Stimulated activated naive CD8-positive, alpha-beta T cell treated with anti-CD3 and anti-CD28 coated beads, Interleukin-15, amount 100 ng/mL, for 72 hours (primary cell): ENCODE measurements around the gene FMNL2.
"Not testable (repeated sequence)": the region's sequence is repeated elsewhere in the genome, so short reads cannot be mapped to it uniquely, and the experiment has no call there.

ENCODE experiments used
- ATAC-seq: fragments of 150-1000 bp; cut with Tn5 transposase; 2 replicates; pipeline ENCODE4 v1.10.0; 2021; ENCODE audit warnings: mild to moderate bottlenecking, moderate library complexity
- DNase-seq, 2 donors: peaks; one replicate each; pipeline ENCODE4 v3.0.0; 2021 to 2022
- H3K27ac Mint-ChIP-seq, 2 donors: one replicate each; pipeline ENCODE4 v1.8.0; 2022; ENCODE audit warnings: mild to moderate bottlenecking in 2 of 2, mixed read lengths in 2 of 2, moderate library complexity in 2 of 2
- H3K27me3 Mint-ChIP-seq: one replicate; pipeline ENCODE4 v1.8.0; 2022; ENCODE audit warnings: mixed read lengths
- H3K4me1 Mint-ChIP-seq: one replicate; pipeline ENCODE4 v1.8.0; 2022; ENCODE audit warnings: mild to moderate bottlenecking, mixed read lengths
- H3K4me3 Mint-ChIP-seq, 2 donors: one replicate each; pipeline ENCODE4 v1.8.0; 2022; ENCODE audit warnings: mild to moderate bottlenecking in 2 of 2, mixed read lengths in 2 of 2, moderate library complexity in 1 of 2
- H3K9me3 Mint-ChIP-seq, 2 donors: one replicate each; pipeline ENCODE4 v1.8.0; 2022; ENCODE audit warnings: mixed read lengths in 2 of 2

The FMNL2 gene

DNA sequence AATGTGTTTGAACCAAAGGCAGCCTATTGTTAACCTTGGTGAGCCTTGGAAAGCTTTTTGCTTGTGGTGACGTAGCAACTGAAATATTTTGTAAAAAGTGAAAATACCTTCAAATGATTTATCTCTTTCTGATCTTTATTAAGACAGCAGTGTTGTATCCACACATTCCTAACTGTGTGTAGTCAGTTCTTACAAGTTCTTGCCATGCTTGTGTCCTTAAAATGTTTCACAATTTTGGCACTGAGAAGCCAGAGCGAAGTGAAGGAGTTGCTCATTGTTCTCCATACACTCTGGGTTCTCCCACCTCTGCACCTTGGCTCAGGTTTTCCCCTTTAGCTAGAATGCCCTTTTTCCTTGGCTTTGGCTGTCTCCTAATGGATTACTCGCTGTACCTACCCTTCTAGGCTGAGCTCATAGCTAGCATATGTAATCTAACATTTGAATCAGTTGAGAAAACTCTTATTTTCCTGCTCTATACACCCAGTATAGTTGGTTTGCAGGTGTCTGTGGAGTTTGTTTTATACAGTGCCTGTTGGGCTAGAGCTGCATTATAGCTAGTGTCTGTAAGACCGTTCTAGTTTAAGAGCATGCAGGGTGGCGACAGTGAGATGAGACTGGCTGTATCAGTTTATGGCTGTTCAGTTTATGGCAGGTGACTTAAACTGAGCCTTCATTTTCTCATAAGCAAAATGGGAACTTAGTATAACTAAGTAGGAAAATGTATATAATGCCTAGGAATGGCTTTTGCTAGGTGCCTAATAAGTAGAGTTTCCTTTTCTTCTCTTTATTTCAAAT is 45.5 kb downstream of the FMNL2 start:
- DNase-seq = no peak
- Mint-ChIP-seq H3K9me3 (no peaks in the 10 kb centered on the region), H3K27ac (no peak overlapping the region), H3K4me3 (no peak overlapping the region), H3K4me1 (no peaks in the 10 kb centered on the region), H3K27me3 (peaks cover 7% of the 10 kb centered on the region)
- ATAC-seq = no peak

DNA sequence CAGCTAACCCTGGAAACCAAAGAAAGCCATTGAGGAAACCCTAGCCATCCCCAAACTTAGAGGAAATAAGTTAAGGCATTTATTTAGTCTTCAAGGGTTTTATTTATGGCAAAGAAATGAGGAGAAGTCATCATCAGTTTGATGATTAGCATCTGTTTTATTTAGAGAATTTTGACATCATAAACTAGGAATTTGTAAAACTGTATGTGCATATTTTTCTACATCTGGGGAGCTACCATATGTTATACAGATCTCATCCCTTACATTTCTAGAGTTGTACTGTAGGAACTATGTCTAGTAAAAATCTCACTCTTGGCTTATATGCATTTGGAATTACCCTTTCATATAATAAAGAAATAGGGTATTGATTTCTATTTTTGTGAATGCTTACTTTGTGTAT is 48.7 kb downstream of the FMNL2 start:
- Mint-ChIP-seq H3K9me3 (no peaks in the 10 kb centered on the region), H3K4me3 (no peak overlapping the region), H3K27me3 (peaks cover 3% of the 10 kb centered on the region), H3K27ac (no peak overlapping the region), H3K4me1 (no peaks in the 10 kb centered on the region)
- ATAC-seq (no peak), DNase-seq (no peak)

DNA sequence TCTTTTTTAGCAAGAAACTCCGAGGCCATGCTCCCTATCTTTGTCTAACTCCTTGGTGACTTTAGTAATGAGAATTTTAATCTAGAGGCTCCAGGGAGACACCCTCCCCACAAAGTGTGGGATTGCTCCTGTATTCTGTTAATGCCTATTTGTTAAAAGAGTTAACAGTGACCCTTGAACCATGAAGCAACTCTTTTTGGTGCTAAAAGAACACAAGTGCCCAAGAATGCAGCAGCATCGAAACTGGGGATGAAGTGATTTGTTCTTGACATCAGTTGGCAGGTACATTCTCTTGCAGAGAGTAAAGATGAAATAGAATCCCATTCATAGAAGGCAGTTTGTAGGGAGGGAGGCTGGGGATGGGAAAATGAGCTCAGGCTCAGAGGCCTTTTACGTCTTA is 50.0 kb downstream of the FMNL2 start:
- DNase-seq (no peak), ATAC-seq (no peak)
- no peak overlapping the region for H3K27ac Mint-ChIP-seq
- peaks cover 0 to 6% of the 10 kb centered on the region in 2 donors for H3K9me3 Mint-ChIP-seq
- H3K4me3 Mint-ChIP-seq = no peak overlapping the region
- H3K27me3 Mint-ChIP-seq = no peaks in the 10 kb centered on the region
- no peaks in the 10 kb centered on the region for H3K4me1 Mint-ChIP-seq

DNA sequence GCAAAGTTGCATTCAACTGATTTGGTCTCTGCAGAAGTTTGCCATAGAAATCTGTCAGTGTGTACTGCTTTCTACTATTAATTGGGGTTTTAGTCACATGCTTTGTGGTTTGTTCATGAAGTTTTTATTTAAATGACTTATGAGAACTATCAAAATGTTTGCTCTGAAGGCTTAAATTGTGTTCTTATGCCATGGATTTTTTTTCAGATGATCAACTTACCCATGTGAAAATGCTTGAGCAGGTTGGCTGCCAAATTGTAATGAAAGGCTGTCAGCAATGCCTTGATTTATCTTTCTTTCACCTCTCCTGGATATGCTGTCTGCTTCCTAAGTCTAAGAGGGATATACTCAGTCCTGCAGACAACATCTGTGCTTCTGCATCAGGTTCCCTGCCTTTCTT is 50.7 kb downstream of the FMNL2 start:
- no peaks in the 10 kb centered on the region for H3K4me1 Mint-ChIP-seq
- no peak overlapping the region for H3K27ac Mint-ChIP-seq
- DNase-seq (no peak), ATAC-seq (no peak)
- no peak overlapping the region for H3K4me3 Mint-ChIP-seq
- no peaks in the 10 kb centered on the region for H3K27me3 Mint-ChIP-seq
- peaks cover 0 to 8% of the 10 kb centered on the region in 2 donors for H3K9me3 Mint-ChIP-seq

DNA sequence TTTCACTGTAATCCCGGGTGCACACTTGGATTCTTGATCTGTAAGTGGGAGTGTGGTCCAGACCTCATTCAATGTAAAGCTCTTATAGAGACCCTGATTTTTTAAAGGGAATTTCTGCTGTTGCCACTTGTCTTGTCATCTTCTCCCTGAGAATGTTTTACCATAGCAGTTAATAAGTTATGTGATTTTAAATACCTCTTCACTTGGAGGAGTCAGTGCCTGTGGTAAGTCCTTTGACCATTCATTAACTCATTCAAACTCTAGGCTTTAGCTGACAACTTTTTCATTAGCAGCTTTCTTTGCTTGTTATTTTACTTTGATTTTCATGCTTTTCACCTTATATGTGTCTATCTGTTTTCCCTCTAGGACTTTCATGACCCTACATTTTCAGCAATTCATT is 51.3 kb downstream of the FMNL2 start:
- Mint-ChIP-seq H3K27ac (no peak overlapping the region), H3K4me1 (no peaks in the 10 kb centered on the region), H3K4me3 (no peak overlapping the region), H3K9me3 (peaks cover 0 to 8% of the 10 kb centered on the region in 2 donors), H3K27me3 (no peaks in the 10 kb centered on the region)
- DNase-seq = no peak
- ATAC-seq = no peak

DNA sequence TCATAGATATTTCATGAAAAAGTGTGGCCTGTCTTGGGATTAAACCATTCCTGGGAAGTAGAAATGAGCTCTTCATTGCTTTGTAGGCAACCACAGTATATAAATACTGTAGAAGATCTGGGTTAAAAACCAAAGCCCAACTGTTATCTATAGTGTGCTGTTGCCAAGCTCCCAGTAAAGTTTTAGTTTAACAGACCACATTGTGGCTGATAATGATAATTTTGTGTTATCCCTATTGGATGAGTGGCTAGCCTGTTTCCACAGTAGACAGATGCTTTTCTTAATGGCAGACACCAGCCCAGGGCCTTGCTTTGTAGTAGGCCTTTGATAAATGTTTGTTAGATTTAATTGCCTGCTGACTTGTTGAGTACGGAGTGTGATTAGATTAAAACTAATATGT is 52.1 kb downstream of the FMNL2 start:
- Mint-ChIP-seq H3K27ac (no peak overlapping the region), H3K4me1 (no peaks in the 10 kb centered on the region), H3K9me3 (peaks cover 0 to 8% of the 10 kb centered on the region in 2 donors), H3K27me3 (no peaks in the 10 kb centered on the region), H3K4me3 (no peak overlapping the region)
- no peak for ATAC-seq
- no peak for DNase-seq

DNA sequence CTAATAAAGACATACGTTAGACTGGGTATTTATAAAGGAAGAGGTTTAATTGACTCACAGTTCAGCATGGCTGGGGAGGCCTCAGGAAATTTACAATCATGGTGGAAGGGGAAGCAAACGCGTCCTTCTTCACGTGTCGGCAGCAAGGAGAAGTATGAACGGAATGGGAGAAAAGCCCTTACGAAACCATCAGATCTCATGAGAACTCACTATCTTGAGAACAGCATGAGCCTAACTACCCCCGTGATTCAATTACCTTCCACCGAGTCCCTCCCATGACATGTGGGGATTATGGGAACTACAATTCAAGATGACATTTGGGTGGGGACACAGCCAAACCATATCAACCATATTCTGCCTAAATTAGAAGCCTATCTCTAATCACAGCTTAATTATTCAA is 53.3 kb downstream of the FMNL2 start:
- H3K4me3 Mint-ChIP-seq, DNase-seq, H3K27ac Mint-ChIP-seq, H3K27me3 Mint-ChIP-seq, ATAC-seq, H3K9me3 Mint-ChIP-seq, H3K4me1 Mint-ChIP-seq: not testable (repeated sequence)

DNA sequence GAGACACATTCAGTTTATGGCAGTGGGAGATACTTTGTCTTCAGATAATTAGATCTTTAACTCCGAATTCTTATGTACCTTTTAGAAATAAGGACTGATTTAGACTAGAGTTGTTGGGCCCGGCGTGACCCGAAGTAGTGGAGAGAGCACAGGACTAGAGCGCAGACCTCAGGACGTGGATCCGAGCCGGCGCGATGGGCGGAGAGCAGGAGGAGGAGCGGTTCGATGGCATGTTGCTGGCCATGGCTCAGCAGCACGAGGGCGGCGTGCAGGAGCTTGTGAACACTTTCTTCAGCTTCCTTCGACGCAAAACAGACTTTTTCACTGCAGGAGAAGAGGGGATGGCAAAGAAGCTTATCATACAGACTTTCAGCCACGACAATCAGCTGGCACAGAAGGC is 54.5 kb downstream of the FMNL2 start:
- DNase-seq = no peak
- H3K4me1 Mint-ChIP-seq = no peaks in the 10 kb centered on the region
- peaks cover 0 to 8% of the 10 kb centered on the region in 2 donors for H3K9me3 Mint-ChIP-seq
- no peak overlapping the region for H3K27ac Mint-ChIP-seq
- H3K27me3 Mint-ChIP-seq = no peaks in the 10 kb centered on the region
- H3K4me3 Mint-ChIP-seq = no peak overlapping the region
- ATAC-seq = no peak

DNA sequence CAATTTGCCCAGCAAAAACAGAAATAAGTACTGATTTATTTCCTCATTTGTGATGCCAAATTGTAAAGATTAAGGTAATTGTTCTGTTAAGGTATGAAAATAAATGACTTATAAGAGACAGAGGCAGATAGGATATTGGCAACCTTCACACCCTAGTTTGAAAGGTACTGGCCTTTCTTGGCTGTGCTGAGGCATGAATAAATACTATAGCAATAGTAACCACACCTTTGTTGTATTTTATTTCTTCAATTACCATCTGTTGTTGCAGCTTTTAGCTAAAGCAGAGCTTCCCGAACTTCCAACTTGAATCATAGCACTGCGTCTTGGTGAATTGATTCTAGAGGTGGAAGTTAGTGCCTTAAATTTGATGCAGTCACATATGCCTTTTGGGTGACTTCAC is 55.9 kb downstream of the FMNL2 start:
- no peak for ATAC-seq
- Mint-ChIP-seq H3K4me1 (no peaks in the 10 kb centered on the region), H3K27me3 (no peaks in the 10 kb centered on the region), H3K4me3 (no peak overlapping the region), H3K9me3 (peaks cover 0 to 8% of the 10 kb centered on the region in 2 donors), H3K27ac (no peak overlapping the region)
- DNase-seq = no peak

DNA sequence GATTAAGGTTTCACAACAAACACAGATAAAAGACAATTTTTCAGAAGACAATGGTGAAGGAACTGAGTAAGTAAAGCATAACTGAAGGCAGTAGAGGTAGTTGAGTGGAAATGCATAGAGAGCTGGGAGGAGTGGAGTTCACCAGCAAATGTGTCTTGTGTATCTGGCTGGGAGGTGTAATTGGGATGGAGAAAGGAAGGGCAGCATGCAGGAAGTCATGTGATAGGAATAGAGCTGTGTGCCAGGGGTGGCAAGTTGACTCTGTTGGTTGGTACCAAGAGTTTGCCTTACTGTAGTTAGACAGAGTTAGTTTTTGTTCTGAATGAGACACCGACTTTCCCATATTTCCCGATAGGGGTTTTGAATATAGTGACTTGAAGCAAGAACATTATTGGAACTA is 56.3 kb downstream of the FMNL2 start:
- Mint-ChIP-seq H3K27me3 (peaks cover under 1% of the 10 kb centered on the region), H3K27ac (no peak overlapping the region), H3K4me3 (no peak overlapping the region), H3K4me1 (no peaks in the 10 kb centered on the region), H3K9me3 (peaks cover 0 to 8% of the 10 kb centered on the region in 2 donors)
- DNase-seq = no peak
- no peak for ATAC-seq

DNA sequence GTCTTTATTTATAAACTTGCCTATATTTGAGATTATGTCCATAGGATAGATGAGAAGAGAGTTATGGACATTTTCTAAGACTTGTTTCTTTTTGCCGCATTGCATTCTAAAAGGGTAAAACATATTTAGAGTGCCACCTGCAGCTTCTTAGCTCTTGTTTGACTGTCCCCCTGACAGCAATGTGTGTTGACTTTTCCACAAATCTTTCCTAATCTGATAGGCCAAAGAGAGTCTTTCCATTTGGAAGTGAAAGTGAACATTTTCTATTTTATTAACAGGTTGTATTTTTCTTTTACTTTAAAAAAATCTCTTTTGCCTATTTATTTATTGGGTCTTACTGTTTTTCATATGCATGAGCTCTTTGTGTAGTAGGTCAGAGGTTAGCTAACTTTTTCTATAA is 58.4 kb downstream of the FMNL2 start:
- no peak overlapping the region for H3K27ac Mint-ChIP-seq
- H3K4me3 Mint-ChIP-seq = no peak overlapping the region
- H3K27me3 Mint-ChIP-seq = peaks cover 9% of the 10 kb centered on the region
- no peak for ATAC-seq
- no peak for DNase-seq
- no peaks in the 10 kb centered on the region for H3K4me1 Mint-ChIP-seq
- peaks cover 0 to 8% of the 10 kb centered on the region in 2 donors for H3K9me3 Mint-ChIP-seq

DNA sequence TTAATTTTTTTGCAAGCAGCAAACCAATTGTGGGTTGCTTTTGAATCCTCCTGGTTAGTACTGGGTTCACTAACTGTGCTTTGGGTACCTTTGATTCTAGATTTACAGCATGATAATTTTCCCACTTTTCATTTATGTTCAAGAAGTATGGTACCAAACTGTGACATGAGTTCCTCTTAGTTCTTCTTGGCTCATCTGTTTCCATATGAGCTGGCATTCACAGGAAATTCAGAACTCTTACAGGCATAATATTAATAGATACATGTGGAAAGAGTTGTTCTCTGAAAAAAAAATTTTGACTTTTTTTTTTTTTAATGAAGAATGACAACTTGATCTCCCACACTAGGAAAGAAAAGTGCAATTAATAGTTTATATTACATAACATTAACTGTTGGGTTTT is 59.4 kb downstream of the FMNL2 start:
- no peaks in the 10 kb centered on the region for H3K4me1 Mint-ChIP-seq
- no peak for DNase-seq
- peaks cover 10% of the 10 kb centered on the region for H3K27me3 Mint-ChIP-seq
- no peak for ATAC-seq
- no peak overlapping the region for H3K4me3 Mint-ChIP-seq
- H3K9me3 Mint-ChIP-seq = peaks cover 0 to 8% of the 10 kb centered on the region in 2 donors
- H3K27ac Mint-ChIP-seq = no peak overlapping the region

DNA sequence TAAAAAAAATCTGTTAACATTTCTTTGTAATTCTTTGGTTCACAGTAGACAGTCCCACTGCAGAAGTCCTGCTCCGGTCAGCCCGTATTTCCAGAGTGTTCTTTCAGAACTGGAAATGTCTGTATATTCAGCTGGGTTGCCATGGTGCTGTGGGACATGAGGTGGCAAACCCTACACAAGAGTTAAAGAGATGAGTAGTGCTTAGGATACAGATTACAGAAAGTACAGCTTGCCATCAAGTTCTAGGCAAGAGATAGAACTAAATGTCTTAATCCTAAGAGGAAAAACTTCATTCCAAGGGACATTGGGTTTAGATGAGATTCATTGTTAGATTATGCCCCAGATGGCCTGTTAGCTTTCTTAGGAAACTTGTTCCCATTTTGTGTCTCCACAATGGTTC is 60.1 kb downstream of the FMNL2 start:
- H3K27me3 Mint-ChIP-seq = peaks cover 17% of the 10 kb centered on the region
- no peak overlapping the region for H3K27ac Mint-ChIP-seq
- ATAC-seq (no peak), DNase-seq (no peak)
- peaks cover 0 to under 1% of the 10 kb centered on the region in 2 donors for H3K9me3 Mint-ChIP-seq
- no peak overlapping the region for H3K4me3 Mint-ChIP-seq
- H3K4me1 Mint-ChIP-seq = no peaks in the 10 kb centered on the region

DNA sequence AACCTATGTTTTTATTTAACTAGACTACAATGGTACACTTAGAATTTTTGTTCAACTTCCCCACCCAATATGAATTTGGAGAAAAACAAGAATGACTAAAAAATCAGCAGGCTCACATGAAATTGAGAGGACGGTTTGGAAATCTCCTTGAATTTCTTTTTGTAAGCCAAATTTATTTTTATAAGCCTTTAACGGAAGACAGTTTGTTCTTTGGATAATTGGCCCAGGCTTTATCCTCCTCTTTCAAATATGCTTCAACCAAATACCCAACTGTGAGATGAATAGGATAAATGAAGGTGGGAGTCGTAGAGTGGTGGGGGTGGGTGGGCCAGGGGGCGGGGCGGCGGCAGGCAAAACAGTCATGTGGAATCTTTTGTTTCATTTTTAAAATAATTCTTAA is 60.6 kb downstream of the FMNL2 start:
- Mint-ChIP-seq H3K27me3 (peaks cover 17% of the 10 kb centered on the region), H3K4me1 (no peaks in the 10 kb centered on the region), H3K9me3 (no peaks in the 10 kb centered on the region), H3K4me3 (no peak overlapping the region), H3K27ac (no peak overlapping the region)
- ATAC-seq (no peak), DNase-seq (no peak)

DNA sequence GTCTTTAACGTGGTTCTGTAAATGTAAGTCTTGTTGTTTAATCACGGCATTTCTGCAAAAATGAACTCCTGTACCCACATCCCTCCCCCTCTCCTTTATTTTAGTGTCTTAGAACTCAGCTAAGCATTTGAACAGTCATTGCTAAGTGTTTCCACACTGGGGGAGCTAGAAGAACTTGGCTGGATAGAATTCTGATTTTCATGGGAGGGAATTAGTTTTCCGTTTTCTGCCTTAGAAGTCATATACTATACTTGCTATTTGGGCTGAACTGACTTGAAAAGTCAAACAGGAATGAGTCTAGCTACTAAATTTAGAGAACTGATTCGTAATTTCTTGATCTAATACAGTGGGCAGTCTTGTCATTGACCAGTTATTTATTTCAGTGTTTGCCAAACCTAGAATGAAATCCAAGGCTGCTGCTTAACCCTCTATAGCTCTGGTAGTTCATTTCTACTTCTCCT is 61.1 kb downstream of the FMNL2 start:
- no peaks in the 10 kb centered on the region for H3K4me1 Mint-ChIP-seq
- H3K4me3 Mint-ChIP-seq = no peak overlapping the region
- peaks cover 17% of the 10 kb centered on the region for H3K27me3 Mint-ChIP-seq
- no peaks in the 10 kb centered on the region for H3K9me3 Mint-ChIP-seq
- ATAC-seq (no peak), DNase-seq (no peak)
- H3K27ac Mint-ChIP-seq = no peak overlapping the region

DNA sequence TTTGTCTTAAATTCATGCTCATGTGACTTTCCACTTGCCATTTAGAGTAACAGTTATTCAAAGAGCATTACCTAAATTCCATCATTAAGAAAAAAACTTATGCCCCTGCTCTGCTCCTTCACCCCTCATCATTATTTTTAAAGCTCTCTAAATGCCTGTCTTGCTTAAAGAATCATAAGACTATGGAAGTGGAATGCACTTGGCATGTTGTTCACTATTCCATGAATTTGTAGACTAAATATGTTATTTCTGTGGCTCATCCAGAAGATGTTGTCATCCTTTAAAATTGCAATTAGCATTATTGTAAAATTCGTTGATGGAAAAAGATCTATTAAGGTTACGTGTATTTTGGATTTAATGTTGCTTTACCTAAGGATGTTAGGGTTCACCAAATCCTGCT is 61.8 kb downstream of the FMNL2 start:
- Mint-ChIP-seq H3K27me3 (peaks cover 17% of the 10 kb centered on the region), H3K4me1 (no peaks in the 10 kb centered on the region), H3K27ac (no peak overlapping the region), H3K4me3 (no peak overlapping the region), H3K9me3 (no peaks in the 10 kb centered on the region)
- DNase-seq = no peak
- no peak for ATAC-seq

DNA sequence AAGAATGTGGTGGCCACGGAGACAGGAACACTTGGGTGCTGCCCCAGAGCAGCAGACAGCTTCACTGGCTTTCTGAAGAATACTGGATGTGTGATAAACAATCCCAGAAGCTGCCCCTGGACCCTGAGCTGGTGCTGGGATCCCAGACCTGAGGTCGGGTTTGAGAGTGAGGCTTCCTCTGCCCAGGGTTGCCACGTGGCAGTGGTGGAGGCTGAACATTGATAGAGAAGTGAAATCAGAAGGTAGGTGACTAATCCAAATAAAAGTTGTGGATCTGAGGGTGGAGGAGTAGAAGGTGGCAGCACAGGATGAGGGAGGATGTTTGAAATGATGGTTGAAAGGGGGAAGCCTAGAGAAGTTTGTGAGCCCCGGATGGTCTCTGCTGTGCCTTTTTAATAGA is 64.0 kb downstream of the FMNL2 start:
- no peak for DNase-seq
- Mint-ChIP-seq H3K4me3 (no peak overlapping the region), H3K27me3 (peaks cover 24% of the 10 kb centered on the region), H3K9me3 (no peaks in the 10 kb centered on the region), H3K4me1 (peaks cover 6% of the 10 kb centered on the region), H3K27ac (no peak overlapping the region)
- ATAC-seq = no peak
